H1 (cell line): ENCODE measurements around the gene SMARCD2. TPM values are rescaled to one million over a fixed set of nuclear protein-coding genes. Genes with fewer than 3 reads are reported as not detected.

Source experiments
- BCL11A ChIP-seq, 2 experiments: IDR thresholded peaks; one replicate each; pipeline ENCODE4 v1.6.1; 2011; ENCODE audit warnings: low read depth in 2 of 2, low read length in 2 of 2, mild to moderate bottlenecking in 2 of 2
- CTCF ChIP-seq, 3 experiments: IDR thresholded peaks; 1 replicate in 2 of 3; 2 replicates in 1 of 3; pipeline versions ENCODE4 v1.5.1 to v1.6.1; 2011; ENCODE audit warnings: low read length in 3 of 3, mild to moderate bottlenecking in 3 of 3, inconsistent platforms in 2 of 3, low read depth in 1 of 3, moderate library complexity in 1 of 3; ENCODE audit not compliant: insufficient read depth in 1 of 3; ENCODE audit errors: control extremely low read depth in 1 of 3
- FOSL1 ChIP-seq: IDR thresholded peaks from 2 replicates; pipeline ENCODE4 v1.6.1; 2011; ENCODE audit warnings: mild to moderate bottlenecking, low read depth, low read length, moderate library complexity; ENCODE audit not compliant: insufficient read depth
- HDAC2 ChIP-seq, 2 experiments: fragments of 300-600 bp in 1 of 2; sonication (generic) in 1 of 2; IDR thresholded peaks; 2 replicates each; pipeline ENCODE4 v1.6.1; 2011 to 2012; ENCODE audit warnings: low read depth in 2 of 2, low read length in 2 of 2, mild to moderate bottlenecking in 2 of 2, moderate library complexity in 2 of 2, borderline replicate concordance in 1 of 2, inconsistent platforms in 1 of 2
- HDAC6 ChIP-seq: IDR thresholded peaks from one replicate; pipeline ENCODE4 v1.7.1; 2012; ENCODE audit warnings: low read depth, mild to moderate bottlenecking, inconsistent platforms, low read length, moderate library complexity
- KDM1A ChIP-seq: fragments of 200-600, 300-600 bp; sonication (generic); IDR thresholded peaks from 2 replicates; pipeline ENCODE4 v1.7.1; 2016; ENCODE audit warnings: mild to moderate bottlenecking, low read length, borderline replicate concordance
- POLR2A ChIP-seq, 2 experiments: IDR thresholded peaks; 1 replicate in 1 of 2; 2 replicates in 1 of 2; pipeline ENCODE4 v1.6.1; 2011; ENCODE audit warnings: low read depth in 2 of 2, low read length in 2 of 2, mild to moderate bottlenecking in 2 of 2; ENCODE audit errors: control extremely low read depth in 1 of 2
- POU5F1 ChIP-seq: IDR thresholded peaks from 2 replicates; pipeline ENCODE4 v1.6.1; 2011; ENCODE audit warnings: low read depth, mild to moderate bottlenecking, low read length, moderate library complexity
- RAD21 ChIP-seq, 2 experiments: IDR thresholded peaks in 1 of 2; conservative IDR thresholded peaks in 1 of 2; 2 replicates each; pipeline ENCODE4 v1.6.1; 2011; ENCODE audit warnings: low read depth in 2 of 2, low read length in 2 of 2, improper control_type of control experiment in 1 of 2, inconsistent platforms in 1 of 2, mild to moderate bottlenecking in 1 of 2, moderate library complexity in 1 of 2
- RFX5 ChIP-seq: IDR thresholded peaks from 2 replicates; pipeline ENCODE4 v1.6.1; 2011; ENCODE audit warnings: low read depth, low read length, improper control_type of control experiment, borderline replicate concordance
- RNF2 ChIP-seq: fragments of 200-900, 300-1000 bp; sonication (generic); IDR thresholded peaks from 2 replicates; pipeline ENCODE4 v1.7.1; 2016; ENCODE audit warnings: borderline replicate concordance, low read depth, mild to moderate bottlenecking, antibody characterized with exemption, low read length; ENCODE audit not compliant: poor library complexity, severe bottlenecking; ENCODE audit errors: missing control alignments
- SAP30 ChIP-seq: fragments of 300-600 bp; sonication (generic); IDR thresholded peaks from 2 replicates; pipeline ENCODE4 v1.7.1; 2012; ENCODE audit warnings: low read length, moderate library complexity, mild to moderate bottlenecking, inconsistent platforms; ENCODE audit not compliant: insufficient read depth, insufficient replicate concordance
- SIN3A ChIP-seq, 2 experiments: IDR thresholded peaks in 1 of 2; conservative IDR thresholded peaks in 1 of 2; 2 replicates each; pipeline ENCODE4 v1.6.1; 2011 to 2012; ENCODE audit warnings: low read length in 2 of 2, improper control_type of control experiment in 1 of 2, low read depth in 1 of 2, mild to moderate bottlenecking in 1 of 2
- SIRT6 ChIP-seq: IDR thresholded peaks from one replicate; pipeline ENCODE4 v1.7.1; 2012; ENCODE audit warnings: low read length, inconsistent platforms
- SIX5 ChIP-seq: IDR thresholded peaks from 2 replicates; pipeline ENCODE4 v1.6.1; 2011; ENCODE audit warnings: mild to moderate bottlenecking, low read depth, low read length
- SP1 ChIP-seq: IDR thresholded peaks from 2 replicates; pipeline ENCODE4 v1.6.1; 2011; ENCODE audit warnings: low read depth, low read length
- SP4 ChIP-seq: IDR thresholded peaks from 2 replicates; pipeline ENCODE4 v1.6.1; 2012; ENCODE audit warnings: low read length, inconsistent platforms
- TAF7 ChIP-seq: optimal IDR thresholded peaks from 2 replicates; pipeline ENCODE3; 2011; ENCODE audit warnings: low read depth, mild to moderate bottlenecking, inconsistent platforms, low read length, moderate library complexity, borderline replicate concordance
- TCF12 ChIP-seq: IDR thresholded peaks from 2 replicates; pipeline ENCODE4 v1.6.1; 2011; ENCODE audit warnings: low read depth, mild to moderate bottlenecking, low read length
- YY1 ChIP-seq: IDR thresholded peaks from 2 replicates; pipeline ENCODE4 v1.6.1; 2011; ENCODE audit warnings: low read depth, mild to moderate bottlenecking, low read length
- polyA plus RNA-seq, 7 experiments: library from polyadenylated mRNA; depleted of rRNA in 3 of 7; stranded (reverse) in 5 of 7; unstranded in 2 of 7; fragments of >200 nt in 5 of 7; fragments of 200-250 nt in 2 of 7; gene quantifications; 1 replicate in 5 of 7; 2 replicates in 1 of 7; 4 replicates in 1 of 7; pipeline versions ENCODE4 v1.2.1 to v1.2.3, GENCODE V29; 2011 to 2013; ENCODE audit warnings: missing spikeins in 2 of 7, mixed read lengths in 2 of 7
- total RNA-seq: library from RNA; stranded (reverse); fragmentation: NEBNext Ultra II Directional; extraction: Animal tissue kit (Norgen Biotek cat#: 25700); gene quantifications from 2 replicates; pipeline ENCODE4 v1.2.1, GENCODE V29; 2021

SMARCD2 gene
- total and polyA plus RNA-seq, 2 of the 8 experiments (the other 6 are each of a cell fraction or from before 2014, with no cell fraction given): 90.0 to 92.2 TPM

GRCh38 chr17:63842540-63843386, at the start of gene SMARCD2 (continued):
- TF ChIP-seq SP1 (peak; percentile 100), FOSL1 (no peak), YY1 (peak; percentile 83), HDAC6 (no peak), RNF2 (no peak), POLR2A (IDR thresholded peaks at IDR 0.05; ENCODE audit: control extremely low read depth in 1 of 2, low read depth in 2 of 2, low read length in 2 of 2) (peak in 1 of 2 experiments; percentile 43; a peak in 1 of 3 replicates), SIX5 (no peak; the same call in 1 of the 2 replicates), POU5F1 (no peak), BCL11A (IDR thresholded peaks at IDR 0.05; ENCODE audit: low read depth in 2 of 2, low read length in 2 of 2) (no peak), TAF7 (peak; percentile 72), SP4 (peak; percentile 91), HDAC2 (IDR thresholded peaks at IDR 0.05; ENCODE audit: borderline replicate concordance in 1 of 2, low read depth in 2 of 2, low read length in 2 of 2) (no peak), SIRT6 (no peak), RAD21 (IDR thresholded peaks at IDR 0.05 in 1 of 2, conservative IDR thresholded peaks at IDR 0.05 in 1 of 2; ENCODE audit: low read depth in 2 of 2, low read length in 2 of 2) (no peak), CTCF (IDR thresholded peaks at IDR 0.05; ENCODE audit: control extremely low read depth in 1 of 3, insufficient read depth in 1 of 3, low read depth in 1 of 3, low read length in 3 of 3) (no peak), SAP30 (no peak), SIN3A (conservative IDR thresholded peaks at IDR 0.05 in 1 of 2, IDR thresholded peaks at IDR 0.05 in 1 of 2; ENCODE audit: low read depth in 1 of 2, low read length in 2 of 2) (peak in 1 of 2 experiments; percentile 95; a peak in 3 of 4 replicates), TCF12 (peak; percentile 79), KDM1A (no peak), RFX5 (peak; percentile 90)
